Activated CD8-positive, alpha-beta T cell treated with anti-CD3 and anti-CD28 coated beads for 36 hours (primary cell): ENCODE data around the gene LGR6. TPM values are rescaled to one million over a fixed set of nuclear protein-coding genes. Genes with fewer than 3 reads are reported as not detected.

ENCODE experiments used
- ATAC-seq: fragments of 200-7000 bp; cut with Tn5 transposase; one replicate; pipeline ENCODE4 v1.10.0; 2021; ENCODE audit warnings: mild to moderate bottlenecking, moderate library complexity
- CTCF ChIA-PET: fragments of 350-600 bp; sonication (Branson Sonifier 250); formaldehyde crosslinking; loops from one replicate; lab custom pipeline; 2021; ENCODE audit warnings: antibody characterized with exemption; lab: Charles Lee
- POLR2A ChIA-PET: fragments of 350-600 bp; sonication (Branson Sonifier 250); formaldehyde crosslinking; loops from one replicate; lab custom pipeline; 2021; ENCODE audit warnings: antibody characterized with exemption; lab: Charles Lee
- DNase-seq: peaks from one replicate; pipeline ENCODE4 v3.0.0-alpha.2; 2020
- H3K27ac Mint-ChIP-seq: one replicate; pipeline ENCODE4 v1.8.0; 2021; ENCODE audit warnings: mild to moderate bottlenecking, mixed read lengths
- H3K27me3 Mint-ChIP-seq: one replicate; pipeline ENCODE4 v1.8.0; 2021; ENCODE audit warnings: mixed read lengths
- H3K36me3 Mint-ChIP-seq: one replicate; pipeline ENCODE4 v1.8.0; 2021; ENCODE audit warnings: low read depth, mixed read lengths
- H3K4me1 Mint-ChIP-seq: one replicate; pipeline ENCODE4 v1.8.0; 2021; ENCODE audit warnings: low read depth, mixed read lengths
- H3K4me3 Mint-ChIP-seq: one replicate; pipeline ENCODE4 v1.8.0; 2021; ENCODE audit warnings: mild to moderate bottlenecking, moderate library complexity, mixed read lengths
- H3K9me3 Mint-ChIP-seq: one replicate; pipeline ENCODE4 v1.8.0; 2021; ENCODE audit warnings: mixed read lengths
- intact Hi-C: fragments of 100-400 bp; cut with micrococcal nuclease; formaldehyde crosslinking; loops from one replicate; pipeline ENCODE4 v1.10.0; 2022
- total RNA-seq, 2 experiments: library from RNA; stranded (reverse); gene quantifications; one replicate each; pipeline ENCODE4 v1.2.3, GENCODE V29; 2021
- TF ChIP-seq, protein P1 (sequence below): fragments of 200-600 bp; IDR thresholded peaks from one replicate; pipeline ENCODE4 v1.8.0; 2022; ENCODE audit warnings: antibody characterized with exemption, mild to moderate bottlenecking

The LGR6 gene
- total RNA-seq, 2 experiments from 2014 or later, result 0.34 TPM

DNA sequence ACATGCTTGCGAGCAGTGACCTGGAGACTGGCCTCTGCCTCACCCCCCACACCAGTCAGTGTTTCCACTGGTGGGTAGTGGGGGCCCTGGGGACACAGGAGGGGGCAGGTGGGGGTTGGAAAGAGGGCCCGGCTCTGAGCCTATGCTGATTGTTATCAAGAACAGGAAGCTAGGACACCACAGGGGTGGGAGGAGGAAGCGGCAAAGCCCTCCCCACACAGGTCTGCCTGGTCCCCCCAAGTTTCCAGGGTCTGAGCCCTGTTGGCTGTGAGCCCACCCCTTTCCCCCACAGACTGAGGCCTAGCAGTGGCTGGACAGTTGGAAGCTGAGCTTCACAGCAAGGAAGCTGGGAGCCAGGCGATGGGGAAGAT is 31.6 kb upstream of the LGR6 start:
- ATAC-seq, result peak; percentile 40
- POLR2A ChIA-PET, result interaction anchor here (0.6 to 13.6 kb wide), 4 partner anchors 9 to 160 kb away, joined by 3 to 124 read pairs (median 10); partner anchors contain the start of gene ARL8A

DNA sequence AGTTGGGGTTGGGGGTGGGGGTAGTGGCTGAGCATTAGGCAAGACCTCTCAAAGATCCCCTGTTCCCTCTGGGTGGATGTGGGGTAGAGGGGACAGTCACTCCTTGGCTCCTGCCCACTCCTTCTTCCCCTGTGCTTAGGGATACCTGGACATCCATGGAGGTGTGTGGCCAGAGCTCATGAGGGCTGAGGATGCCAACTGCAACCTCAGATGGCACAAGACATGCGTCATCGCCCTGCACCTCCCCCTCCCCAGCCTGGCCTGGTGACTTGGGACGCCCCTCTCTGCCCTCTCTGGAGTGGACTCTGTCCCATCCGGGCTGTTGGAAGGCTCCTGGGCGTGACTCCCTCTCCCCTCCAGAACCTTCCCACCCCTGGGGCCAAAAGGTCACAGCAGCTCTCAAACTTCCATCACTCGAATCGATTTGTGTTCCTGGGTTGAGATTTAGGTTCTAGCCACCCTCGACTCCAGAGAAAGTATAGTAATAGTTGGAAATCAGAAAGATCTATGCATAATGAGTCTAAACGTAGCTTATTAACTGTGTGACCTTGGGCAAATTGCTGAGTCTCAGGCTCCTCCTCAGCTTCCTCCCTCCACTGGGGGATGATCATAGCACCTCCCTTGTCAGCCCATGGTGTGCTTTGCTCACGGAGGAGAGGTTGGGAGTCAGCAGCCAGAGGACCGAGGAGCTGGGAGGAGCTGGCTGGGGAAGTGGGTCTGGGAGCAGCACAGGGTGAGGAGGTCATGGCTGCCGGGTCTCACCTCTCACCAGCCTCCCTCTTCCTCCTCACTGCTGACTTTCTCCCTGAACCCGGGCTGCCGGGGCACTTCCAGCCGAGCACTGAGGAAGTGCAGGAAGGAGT is 30.9 kb upstream of the LGR6 start:
- TF ChIP-seq, protein P1, sequence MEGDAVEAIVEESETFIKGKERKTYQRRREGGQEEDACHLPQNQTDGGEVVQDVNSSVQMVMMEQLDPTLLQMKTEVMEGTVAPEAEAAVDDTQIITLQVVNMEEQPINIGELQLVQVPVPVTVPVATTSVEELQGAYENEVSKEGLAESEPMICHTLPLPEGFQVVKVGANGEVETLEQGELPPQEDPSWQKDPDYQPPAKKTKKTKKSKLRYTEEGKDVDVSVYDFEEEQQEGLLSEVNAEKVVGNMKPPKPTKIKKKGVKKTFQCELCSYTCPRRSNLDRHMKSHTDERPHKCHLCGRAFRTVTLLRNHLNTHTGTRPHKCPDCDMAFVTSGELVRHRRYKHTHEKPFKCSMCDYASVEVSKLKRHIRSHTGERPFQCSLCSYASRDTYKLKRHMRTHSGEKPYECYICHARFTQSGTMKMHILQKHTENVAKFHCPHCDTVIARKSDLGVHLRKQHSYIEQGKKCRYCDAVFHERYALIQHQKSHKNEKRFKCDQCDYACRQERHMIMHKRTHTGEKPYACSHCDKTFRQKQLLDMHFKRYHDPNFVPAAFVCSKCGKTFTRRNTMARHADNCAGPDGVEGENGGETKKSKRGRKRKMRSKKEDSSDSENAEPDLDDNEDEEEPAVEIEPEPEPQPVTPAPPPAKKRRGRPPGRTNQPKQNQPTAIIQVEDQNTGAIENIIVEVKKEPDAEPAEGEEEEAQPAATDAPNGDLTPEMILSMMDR, result no peak
- Mint-ChIP-seq H3K4me3 (peak overlapping the region; percentile 95), H3K27ac (peak overlapping the region; percentile 95), H3K36me3 (peaks cover 27% of the 10 kb centered on the region), H3K27me3 (no peaks in the 10 kb centered on the region), H3K9me3 (no peaks in the 10 kb centered on the region), H3K4me1 (peaks cover 64% of the 10 kb centered on the region)
- ATAC-seq, result peak; percentile 13
- CTCF ChIA-PET, result interaction anchor here (0.6 to 1.4 kb wide), 8 partner anchors 8 to 30 kb away, joined by 3 to 6 read pairs (median 3); partner anchors contain the start of gene LGR6
- POLR2A ChIA-PET, result interaction anchor here (0.6 to 13.6 kb wide), 6 partner anchors 9 to 179 kb away, joined by 3 to 124 read pairs (median 4); partner anchors contain the start of genes ARL8A and UBE2T
- DNase-seq, result peak; percentile 61
- intact Hi-C loops, result no loop called here

More for the DNA sequence above, 31.6 kb upstream of the LGR6 start:
- Mint-ChIP-seq H3K4me3 (peak overlapping the region; percentile 95), H3K4me1 (peaks cover 65% of the 10 kb centered on the region), H3K27me3 (no peaks in the 10 kb centered on the region), H3K36me3 (peaks cover 33% of the 10 kb centered on the region), H3K27ac (peak overlapping the region; percentile 95), H3K9me3 (no peaks in the 10 kb centered on the region)
- DNase-seq, result peak; percentile 87
- TF ChIP-seq, protein P1, result no peak
- CTCF ChIA-PET, result interaction anchor here (0.6 to 1.3 kb wide), 6 partner anchors 9 to 33 kb away, joined by 3 to 4 read pairs (median 3); no protein-coding TSS in a partner anchor
- intact Hi-C loops, result no loop called here

DNA sequence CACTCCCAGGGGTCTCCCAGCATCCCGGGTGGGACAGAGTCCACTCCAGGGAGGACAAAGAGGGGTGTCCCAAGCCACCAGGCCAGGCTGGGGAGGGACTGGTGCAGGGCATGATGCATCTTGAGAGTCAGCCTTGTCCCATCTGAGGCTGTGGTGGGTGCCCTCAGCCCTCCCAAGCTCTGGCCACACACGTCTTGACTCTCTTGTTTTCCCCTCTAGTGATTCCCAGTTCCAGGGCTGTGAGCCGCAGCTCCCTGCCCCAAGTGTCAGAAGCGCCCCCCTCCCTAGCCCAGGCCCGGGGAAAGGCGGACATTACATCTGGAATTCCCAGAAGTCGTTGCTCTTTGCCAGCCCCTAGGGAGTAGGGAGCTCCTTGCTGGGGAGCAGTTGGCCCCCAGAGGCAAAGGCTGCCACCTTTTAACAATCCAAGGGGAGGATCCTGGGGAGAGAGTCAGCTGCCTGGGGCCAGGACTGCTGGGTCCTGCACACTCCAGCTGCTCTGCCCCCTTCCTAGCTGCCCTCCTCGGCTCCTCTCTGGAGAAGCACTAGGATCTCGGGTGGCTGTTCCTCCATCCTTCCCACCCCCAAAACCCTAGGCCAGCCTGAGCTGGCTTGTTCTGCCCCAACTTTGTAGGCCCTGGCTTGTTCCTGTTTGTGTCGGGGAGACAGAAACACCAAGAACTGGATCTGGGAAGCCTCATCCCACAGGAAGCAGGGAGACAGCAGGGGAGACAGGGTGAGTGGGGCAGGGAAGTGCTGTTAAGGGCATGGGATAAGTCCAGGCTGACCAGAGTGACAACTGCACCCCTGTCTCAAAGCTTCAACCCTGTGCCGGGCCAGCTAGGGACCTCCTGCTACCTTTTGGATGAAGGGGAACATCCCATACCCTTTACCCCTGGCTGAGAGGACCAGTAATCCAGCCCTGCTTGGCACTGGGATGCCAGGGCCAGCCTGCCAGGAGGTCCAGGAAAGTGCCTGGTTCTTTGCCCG is 30.0 kb upstream of the LGR6 start:
- H3K4me1 Mint-ChIP-seq, result peaks cover 58% of the 10 kb centered on the region
- TF ChIP-seq, protein P1, result no peak
- H3K27me3 Mint-ChIP-seq, result no peaks in the 10 kb centered on the region
- H3K4me3 Mint-ChIP-seq, result peak overlapping the region; percentile 95
- DNase-seq (peak; percentile 51), ATAC-seq (no peak)
- no peaks in the 10 kb centered on the region for H3K9me3 Mint-ChIP-seq
- CTCF ChIA-PET, result interaction anchor here (0.8 to 1.4 kb wide), 4 partner anchors 9 to 29 kb away, joined by 3 to 6 read pairs (median 4); partner anchors contain the start of gene LGR6
- intact Hi-C loops, result loop anchor here (2.0 kb wide), 1 partner anchor 21 kb away; no protein-coding TSS in a partner anchor
- peaks cover 19% of the 10 kb centered on the region for H3K36me3 Mint-ChIP-seq
- POLR2A ChIA-PET, result interaction anchor here (1.1 to 13.6 kb wide), 3 partner anchors 18 to 178 kb away, joined by 3 to 124 read pairs (median 3); partner anchors contain the start of genes ARL8A and UBE2T
- peak overlapping the region; percentile 95 for H3K27ac Mint-ChIP-seq

DNA sequence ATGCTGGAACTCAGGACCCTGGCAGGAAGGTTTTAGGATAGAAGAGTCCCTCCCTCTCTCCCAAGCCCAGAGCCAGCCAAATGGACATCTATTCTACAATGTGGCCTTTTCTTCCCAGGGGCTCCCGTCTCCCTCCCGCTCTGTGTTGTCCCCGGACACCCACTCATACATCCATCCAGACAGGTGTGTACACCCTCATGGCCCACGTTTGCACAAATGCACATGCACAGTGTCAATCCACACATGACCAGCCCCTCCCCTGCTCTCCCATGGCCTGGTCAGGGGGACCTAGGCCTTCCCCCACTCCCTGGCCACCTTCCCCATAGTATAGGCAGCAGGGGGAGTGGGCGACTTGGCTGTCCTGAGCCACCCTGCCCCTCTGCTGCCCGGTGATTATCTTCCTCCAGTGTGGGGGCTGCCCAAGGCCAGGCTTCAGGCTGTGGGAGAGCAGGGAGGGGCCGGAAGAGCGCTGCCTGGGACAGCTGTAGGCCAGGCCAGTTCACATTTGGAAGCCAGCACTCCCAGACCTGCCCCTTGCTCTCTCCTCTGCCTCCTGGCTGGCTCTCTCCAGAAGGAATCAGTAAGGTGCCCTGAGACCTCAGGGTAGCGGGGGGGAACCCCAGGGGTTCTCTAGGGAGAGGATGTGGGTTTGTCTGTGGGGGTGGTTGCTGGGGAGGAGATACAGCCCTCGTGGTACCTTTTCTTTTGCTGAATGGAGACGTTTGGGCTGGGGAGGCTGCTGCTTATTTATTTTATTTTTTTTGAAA is 29.1 kb upstream of the LGR6 start:
- Mint-ChIP-seq H3K9me3 (no peaks in the 10 kb centered on the region), H3K27me3 (no peaks in the 10 kb centered on the region), H3K36me3 (peaks cover 10% of the 10 kb centered on the region), H3K4me3 (peak overlapping the region; percentile 95), H3K4me1 (peaks cover 53% of the 10 kb centered on the region), H3K27ac (peak overlapping the region; percentile 95)
- ChIA-PET POLR2A (interaction anchor here (0.8 to 13.6 kb wide), 3 partner anchors 8 to 29 kb away, joined by 4 to 124 read pairs (median 6); partner anchors contain the start of gene ARL8A), CTCF (interaction anchor here (1.1 to 2.6 kb wide), 5 partner anchors 9 to 29 kb away, joined by 4 to 16 read pairs (median 10); partner anchors contain the start of gene LGR6)
- ATAC-seq (peak; percentile 38), DNase-seq (peak; percentile 89)
- TF ChIP-seq, protein P1, result no peak
- intact Hi-C loops, result loop anchor here (2.0 kb wide), 1 partner anchor 20 kb away; no protein-coding TSS in a partner anchor
